DMS53 (cell line): Measurements from ENCODE around the gene CUTC.

Experiments used
- DNase-seq: peaks from one replicate; lab custom pipeline; 2025; lab: John Stamatoyannopoulos, UW

CUTC gene

GRCh38 chr10:99784016-99784726 lies 52.1 kb downstream of the CUTC start:
- DNase-seq = peak; percentile 28

GRCh38 chr10:99784727-99785441 lies 52.9 kb downstream of the CUTC start:
- no peak for DNase-seq

GRCh38 chr10:99785646-99786045 lies 53.6 kb downstream of the CUTC start:
- DNase-seq = no peak

- DNase-seq = no peak
Measured at GRCh38 chr10:99787311-99787710, 55.3 kb downstream of the CUTC start.

- no peak for DNase-seq
Measured at GRCh38 chr10:99787782-99788445, 55.9 kb downstream of the CUTC start.

- no peak for DNase-seq
Measured at GRCh38 chr10:99788598-99789256, 56.7 kb downstream of the CUTC start.

GRCh38 chr10:99791831-99792230 lies 59.8 kb downstream of the CUTC start:
- DNase-seq = no peak

GRCh38 chr10:99793819-99794218 lies 61.8 kb downstream of the CUTC start:
- no peak for DNase-seq

- DNase-seq = no peak
Measured at GRCh38 chr10:99796928-99797327, 64.9 kb downstream of the CUTC start.

GRCh38 chr10:99798031-99798430 lies 66.0 kb downstream of the CUTC start:
- no peak for DNase-seq

GRCh38 chr10:99798920-99799319 lies 66.9 kb downstream of the CUTC start:
- no peak for DNase-seq

- no peak for DNase-seq
Measured at GRCh38 chr10:99799613-99800012, 67.6 kb downstream of the CUTC start.

- no peak for DNase-seq
Measured at GRCh38 chr10:99804471-99804870, 72.4 kb downstream of the CUTC start.

- DNase-seq = no peak
Measured at GRCh38 chr10:99805190-99805589, 73.2 kb downstream of the CUTC start.
